Measurements from ENCODE around the gene LIMK2. TPM values are rescaled to one million over a fixed set of nuclear protein-coding genes. Genes with fewer than 3 reads are reported as not detected.

LIMK2 gene
- total RNA-seq, 1 experiment from 2014 or later: 42.8 TPM

- ChIA-PET POLR2A (interaction anchor here (0.6 kb wide), 1 partner anchor 69 kb away, joined by 6 read pairs; no protein-coding TSS in a partner anchor), CTCF (interaction anchor here (0.6 to 1.4 kb wide), 3 partner anchors 17 to 105 kb away, joined by 3 read pairs; partner anchors contain the start of gene PIK3IP1)
- Mint-ChIP-seq H3K36me3 (peaks cover 19% of the 10 kb centered on the region), H3K27ac (no peak overlapping the region), H3K4me1 (no peaks in the 10 kb centered on the region), H3K9me3 (peaks cover 14% of the 10 kb centered on the region), H3K27me3 (ENCODE audit: low read depth) (no peaks in the 10 kb centered on the region), H3K4me3 (no peak overlapping the region)
- TF ChIP-seq FOXP1 (CRISPR knock-in tag; IDR thresholded peaks at IDR 0.05; ENCODE audit: borderline replicate concordance): no peak
- TF ChIP-seq ZNF263 (CRISPR knock-in tag; IDR thresholded peaks at IDR 0.05; ENCODE audit: low read depth): no peak
- TF ChIP-seq, protein P1, sequence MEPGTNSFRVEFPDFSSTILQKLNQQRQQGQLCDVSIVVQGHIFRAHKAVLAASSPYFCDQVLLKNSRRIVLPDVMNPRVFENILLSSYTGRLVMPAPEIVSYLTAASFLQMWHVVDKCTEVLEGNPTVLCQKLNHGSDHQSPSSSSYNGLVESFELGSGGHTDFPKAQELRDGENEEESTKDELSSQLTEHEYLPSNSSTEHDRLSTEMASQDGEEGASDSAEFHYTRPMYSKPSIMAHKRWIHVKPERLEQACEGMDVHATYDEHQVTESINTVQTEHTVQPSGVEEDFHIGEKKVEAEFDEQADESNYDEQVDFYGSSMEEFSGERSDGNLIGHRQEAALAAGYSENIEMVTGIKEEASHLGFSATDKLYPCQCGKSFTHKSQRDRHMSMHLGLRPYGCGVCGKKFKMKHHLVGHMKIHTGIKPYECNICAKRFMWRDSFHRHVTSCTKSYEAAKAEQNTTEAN (CRISPR knock-in tag; IDR thresholded peaks at IDR 0.05): no peak
- TF ChIP-seq, protein P2, sequence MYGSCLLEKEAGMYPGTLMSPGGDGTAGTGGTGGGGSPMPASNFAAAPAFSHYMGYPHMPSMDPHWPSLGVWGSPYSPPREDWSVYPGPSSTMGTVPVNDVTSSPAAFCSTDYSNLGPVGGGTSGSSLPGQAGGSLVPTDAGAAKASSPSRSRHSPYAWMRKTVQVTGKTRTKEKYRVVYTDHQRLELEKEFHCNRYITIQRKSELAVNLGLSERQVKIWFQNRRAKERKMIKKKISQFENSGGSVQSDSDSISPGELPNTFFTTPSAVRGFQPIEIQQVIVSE (CRISPR knock-in tag; IDR thresholded peaks at IDR 0.05; ENCODE audit: borderline replicate concordance): no peak
- TF ChIP-seq, protein P3, sequence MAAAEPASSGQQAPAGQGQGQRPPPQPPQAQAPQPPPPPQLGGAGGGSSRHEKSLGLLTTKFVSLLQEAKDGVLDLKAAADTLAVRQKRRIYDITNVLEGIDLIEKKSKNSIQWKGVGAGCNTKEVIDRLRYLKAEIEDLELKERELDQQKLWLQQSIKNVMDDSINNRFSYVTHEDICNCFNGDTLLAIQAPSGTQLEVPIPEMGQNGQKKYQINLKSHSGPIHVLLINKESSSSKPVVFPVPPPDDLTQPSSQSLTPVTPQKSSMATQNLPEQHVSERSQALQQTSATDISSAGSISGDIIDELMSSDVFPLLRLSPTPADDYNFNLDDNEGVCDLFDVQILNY (CRISPR knock-in tag; IDR thresholded peaks at IDR 0.05): no peak
- TF ChIP-seq HMGA2 (CRISPR knock-in tag; IDR thresholded peaks at IDR 0.05): no peak
- TF ChIP-seq ERG (CRISPR knock-in tag; IDR thresholded peaks at IDR 0.05): no peak
- TF ChIP-seq ZNF671 (CRISPR knock-in tag; IDR thresholded peaks at IDR 0.05): no peak
- no peak for TF ChIP-seq TEAD4 (CRISPR knock-in tag; IDR thresholded peaks at IDR 0.05)
- no peak for TF ChIP-seq FOXK1 (CRISPR knock-in tag; IDR thresholded peaks at IDR 0.05)
- no peak for TF ChIP-seq NR2C2 (CRISPR knock-in tag; IDR thresholded peaks at IDR 0.05)
- no peak for TF ChIP-seq GTF2I (CRISPR knock-in tag; conservative IDR thresholded peaks at IDR 0.05)
- TF ChIP-seq ZNF121 (CRISPR knock-in tag; IDR thresholded peaks at IDR 0.05): no peak
- TF ChIP-seq, protein P4, sequence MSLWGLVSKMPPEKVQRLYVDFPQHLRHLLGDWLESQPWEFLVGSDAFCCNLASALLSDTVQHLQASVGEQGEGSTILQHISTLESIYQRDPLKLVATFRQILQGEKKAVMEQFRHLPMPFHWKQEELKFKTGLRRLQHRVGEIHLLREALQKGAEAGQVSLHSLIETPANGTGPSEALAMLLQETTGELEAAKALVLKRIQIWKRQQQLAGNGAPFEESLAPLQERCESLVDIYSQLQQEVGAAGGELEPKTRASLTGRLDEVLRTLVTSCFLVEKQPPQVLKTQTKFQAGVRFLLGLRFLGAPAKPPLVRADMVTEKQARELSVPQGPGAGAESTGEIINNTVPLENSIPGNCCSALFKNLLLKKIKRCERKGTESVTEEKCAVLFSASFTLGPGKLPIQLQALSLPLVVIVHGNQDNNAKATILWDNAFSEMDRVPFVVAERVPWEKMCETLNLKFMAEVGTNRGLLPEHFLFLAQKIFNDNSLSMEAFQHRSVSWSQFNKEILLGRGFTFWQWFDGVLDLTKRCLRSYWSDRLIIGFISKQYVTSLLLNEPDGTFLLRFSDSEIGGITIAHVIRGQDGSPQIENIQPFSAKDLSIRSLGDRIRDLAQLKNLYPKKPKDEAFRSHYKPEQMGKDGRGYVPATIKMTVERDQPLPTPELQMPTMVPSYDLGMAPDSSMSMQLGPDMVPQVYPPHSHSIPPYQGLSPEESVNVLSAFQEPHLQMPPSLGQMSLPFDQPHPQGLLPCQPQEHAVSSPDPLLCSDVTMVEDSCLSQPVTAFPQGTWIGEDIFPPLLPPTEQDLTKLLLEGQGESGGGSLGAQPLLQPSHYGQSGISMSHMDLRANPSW (CRISPR knock-in tag; conservative IDR thresholded peaks at IDR 0.05; ENCODE audit: low read depth): no peak
- TF ChIP-seq, protein P5, sequence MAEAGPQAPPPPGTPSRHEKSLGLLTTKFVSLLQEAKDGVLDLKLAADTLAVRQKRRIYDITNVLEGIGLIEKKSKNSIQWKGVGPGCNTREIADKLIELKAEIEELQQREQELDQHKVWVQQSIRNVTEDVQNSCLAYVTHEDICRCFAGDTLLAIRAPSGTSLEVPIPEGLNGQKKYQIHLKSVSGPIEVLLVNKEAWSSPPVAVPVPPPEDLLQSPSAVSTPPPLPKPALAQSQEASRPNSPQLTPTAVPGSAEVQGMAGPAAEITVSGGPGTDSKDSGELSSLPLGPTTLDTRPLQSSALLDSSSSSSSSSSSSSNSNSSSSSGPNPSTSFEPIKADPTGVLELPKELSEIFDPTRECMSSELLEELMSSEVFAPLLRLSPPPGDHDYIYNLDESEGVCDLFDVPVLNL (CRISPR knock-in tag; IDR thresholded peaks at IDR 0.05; ENCODE audit: borderline replicate concordance, low read depth): no peak
- no peak for TF ChIP-seq MYBL2 (CRISPR knock-in tag; IDR thresholded peaks at IDR 0.05)
- DNase-seq (ENCODE audit: low spot score): no peak
- ATAC-seq: no peak
Measured at GRCh38 chr22:31187627-31188026, 24.5 kb upstream of the LIMK2 start.

DNA sequence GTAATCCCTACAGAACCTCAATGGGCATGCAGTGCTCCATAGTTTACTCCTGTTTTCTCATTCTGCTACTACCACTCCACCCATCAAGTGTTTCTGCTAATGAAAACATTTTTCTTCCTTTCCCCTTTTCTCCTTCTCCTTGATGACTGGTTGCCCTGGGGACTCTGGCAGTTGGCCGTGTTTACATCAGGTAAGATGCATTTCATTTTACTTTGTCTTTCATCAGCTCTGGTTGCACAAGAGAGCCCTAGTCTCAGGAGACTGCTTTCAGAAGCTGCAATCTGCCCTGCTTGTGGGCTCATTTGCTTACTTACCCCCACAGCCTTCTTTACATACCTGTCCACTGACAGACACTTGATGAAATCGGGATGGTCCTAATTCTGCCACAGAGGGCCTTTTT is 19.6 kb upstream of the LIMK2 start:
- POLR2A ChIA-PET: no interaction called here
- no peak for ATAC-seq
- CTCF ChIA-PET: interaction anchor here (1.3 to 2.1 kb wide), 2 partner anchors 20 to 80 kb away, joined by 4 to 5 read pairs; partner anchors contain the start of gene LIMK2
- no peaks in the 10 kb centered on the region for H3K4me1 Mint-ChIP-seq
- no peak for DNase-seq (ENCODE audit: low spot score)
- H3K36me3 Mint-ChIP-seq: peaks cover 2% of the 10 kb centered on the region; the same call in 1 of the 2 replicates
- no peaks in the 10 kb centered on the region for H3K9me3 Mint-ChIP-seq
- H3K27ac Mint-ChIP-seq: peak overlapping the region; percentile 2; the same call in 1 of the 2 replicates
- H3K27me3 Mint-ChIP-seq (ENCODE audit: low read depth): no peaks in the 10 kb centered on the region
- H3K4me3 Mint-ChIP-seq: no peak overlapping the region
- TF ChIP-seq, protein P6, sequence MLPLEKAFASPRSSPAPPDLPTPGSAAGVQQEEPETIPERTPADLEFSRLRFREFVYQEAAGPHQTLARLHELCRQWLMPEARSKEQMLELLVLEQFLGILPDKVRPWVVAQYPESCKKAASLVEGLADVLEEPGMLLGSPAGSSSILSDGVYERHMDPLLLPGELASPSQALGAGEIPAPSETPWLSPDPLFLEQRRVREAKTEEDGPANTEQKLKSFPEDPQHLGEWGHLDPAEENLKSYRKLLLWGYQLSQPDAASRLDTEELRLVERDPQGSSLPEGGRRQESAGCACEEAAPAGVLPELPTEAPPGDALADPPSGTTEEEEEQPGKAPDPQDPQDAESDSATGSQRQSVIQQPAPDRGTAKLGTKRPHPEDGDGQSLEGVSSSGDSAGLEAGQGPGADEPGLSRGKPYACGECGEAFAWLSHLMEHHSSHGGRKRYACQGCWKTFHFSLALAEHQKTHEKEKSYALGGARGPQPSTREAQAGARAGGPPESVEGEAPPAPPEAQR (CRISPR knock-in tag; IDR thresholded peaks at IDR 0.05): no peak
- TF ChIP-seq, protein P4 (CRISPR knock-in tag; conservative IDR thresholded peaks at IDR 0.05; ENCODE audit: low read depth): no peak
- TF ChIP-seq OVOL2 (CRISPR knock-in tag; IDR thresholded peaks at IDR 0.05; ENCODE audit: borderline replicate concordance): no peak
